ENCODE results near the gene PLD1.

DNA sequence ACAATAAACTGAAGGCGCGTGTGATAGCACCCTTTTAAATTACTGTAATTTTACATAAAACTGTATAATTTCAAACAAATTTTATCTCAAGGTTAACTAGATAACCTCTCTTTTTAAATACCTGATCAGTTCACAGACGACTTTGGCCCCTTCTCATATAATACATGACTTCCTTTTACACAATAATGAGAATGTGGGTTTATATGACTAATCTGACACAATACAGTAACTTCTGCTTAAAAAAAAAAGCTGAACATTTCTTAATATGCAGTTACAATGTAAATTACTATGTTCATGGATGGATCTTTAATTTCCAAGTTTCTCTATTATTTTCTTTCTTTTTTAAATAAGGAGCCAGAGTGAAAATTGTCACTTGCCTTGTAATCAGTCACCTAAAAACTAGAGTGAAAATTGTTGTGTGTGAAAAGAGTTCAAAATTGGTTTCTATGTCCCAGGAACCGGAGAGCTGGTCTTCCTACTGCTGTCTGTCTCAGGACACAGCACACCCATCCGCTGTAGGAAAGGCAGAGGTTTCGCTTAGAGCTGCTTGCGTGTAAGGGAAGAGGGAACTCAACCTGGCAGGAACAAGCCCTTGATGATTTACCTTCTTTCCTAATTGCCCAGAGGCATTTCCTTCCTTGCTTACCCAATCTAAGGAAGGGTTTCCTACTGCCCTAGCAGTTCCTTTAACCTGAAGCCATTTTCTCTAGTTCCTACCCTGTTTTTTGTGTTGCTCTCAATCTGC, 33.3 kb downstream of the PLD1 start:
- TF ChIP-seq CTCF (IDR thresholded peaks at IDR 0.05), result no peak
- TF ChIP-seq EP300 (IDR thresholded peaks at IDR 0.05; ENCODE audit: low read depth), result no peak
- TF ChIP-seq POLR2A (IDR thresholded peaks at IDR 0.05), result no peak
- no peak for TF ChIP-seq POLR2AphosphoS5 (IDR thresholded peaks at IDR 0.05)

Measured in transverse colon (tissue), 4 donors.